Panc1 (cell line): ENCODE measurements around the gene RBM4. TPM values are rescaled to one million over a fixed set of nuclear protein-coding genes. Genes with fewer than 3 reads are reported as not detected.

Experiments
- ATAC-seq: fragments of 200-7000 bp; cut with Tn5 transposase; 2 replicates; pipeline ENCODE4 v1.9.1; 2020; ENCODE audit warnings: mild to moderate bottlenecking, moderate library complexity
- BruUV-seq: library from RNA; stranded (reverse); fragments of 400-500 nt; replicated peaks from 2 replicates; lab custom pipeline; 2021; lab: Mats Ljungman, UMichigan
- CTCF ChIA-PET: fragments of 300-600 bp; sonication (Branson Sonifier 250); formaldehyde crosslinking; loops from one replicate; lab custom pipeline; 2022; ENCODE audit warnings: antibody characterized with exemption; lab: Charles Lee
- POLR2A ChIA-PET: fragments of 300-600 bp; sonication (Branson Sonifier 250); formaldehyde crosslinking; loops from one replicate; lab custom pipeline; 2022; ENCODE audit warnings: antibody characterized with exemption; lab: Charles Lee
- DNase-seq: peaks from one replicate; pipeline ENCODE4 v3.0.0-alpha.2; 2010; ENCODE audit warnings: low read depth, low spot score
- H3K27ac ChIP-seq: 2 replicates; pipeline ENCODE4 v1.5.1; 2011; ENCODE audit warnings: mild to moderate bottlenecking, low read length, inconsistent platforms
- H3K27me3 ChIP-seq: fragments of 200-500 bp; sonication (Bioruptor generic); 2 replicates; pipeline ENCODE4 v1.6.0; 2014; ENCODE audit warnings: low read length, inconsistent platforms; ENCODE audit not compliant: control insufficient read depth, insufficient read depth
- H3K36me3 ChIP-seq: fragments of 200-500 bp; sonication (Bioruptor generic); 2 replicates; pipeline ENCODE4 v1.5.1; 2014; ENCODE audit warnings: inconsistent platforms, mild to moderate bottlenecking, low read length, moderate library complexity; ENCODE audit not compliant: control insufficient read depth, insufficient read depth
- H3K4me1 ChIP-seq: 2 replicates; pipeline ENCODE4 v1.5.1; 2011; ENCODE audit warnings: inconsistent platforms, mild to moderate bottlenecking, low read length, moderate library complexity; ENCODE audit not compliant: control insufficient read depth, insufficient read depth
- H3K4me3 ChIP-seq, 2 experiments: 2 replicates each; pipeline ENCODE4 v1.5.1; 2011 to 2012; ENCODE audit warnings: low read depth in 2 of 2, low read length in 2 of 2, mild to moderate bottlenecking in 2 of 2, inconsistent platforms in 1 of 2, moderate library complexity in 1 of 2
- H3K9me3 ChIP-seq: fragments of 200-500 bp; sonication (Bioruptor generic); 2 replicates; pipeline ENCODE4 v1.5.1; 2014; ENCODE audit warnings: low read depth, mild to moderate bottlenecking, inconsistent platforms, low read length, moderate library complexity; ENCODE audit not compliant: control insufficient read depth, insufficient read depth
- POLR2AphosphoS5 ChIP-seq: IDR thresholded peaks from 2 replicates; pipeline ENCODE4 v1.6.1; 2012; ENCODE audit warnings: mild to moderate bottlenecking, low read depth, low read length, moderate library complexity
- SIN3A ChIP-seq: IDR thresholded peaks from 2 replicates; pipeline ENCODE4 v1.6.1; 2012; ENCODE audit warnings: low read depth, mild to moderate bottlenecking, low read length, moderate library complexity, borderline replicate concordance; ENCODE audit not compliant: insufficient read depth
- TCF7L2 ChIP-seq: IDR thresholded peaks from 2 replicates; pipeline ENCODE4 v1.6.1; 2011; ENCODE audit warnings: mild to moderate bottlenecking, low read depth, low read length, inconsistent platforms
- in situ Hi-C: cut with HindIII; loops from 2 replicates; pipeline ENCODE4 v1.10.0; 2016; ENCODE audit warnings: low sequenced_read_pairs, low pct_unique_long_range_greater_than_20kb
- intact Hi-C: fragments of 100-400 bp; cut with micrococcal nuclease; formaldehyde crosslinking; loops from one replicate; pipeline ENCODE4 v1.10.0; 2022; ENCODE audit not compliant: unreplicated experiment
- total RNA-seq: library from RNA; stranded (reverse); gene quantifications from one replicate; pipeline ENCODE4 v1.2.1, GENCODE V29; 2021; ENCODE audit not compliant: unreplicated experiment
- TF ChIP-seq, protein P1 (sequence below): fragments of 450-650 bp; IDR thresholded peaks from 2 replicates; pipeline ENCODE4 v1.5.1; 2017; ENCODE audit warnings: mild to moderate bottlenecking
- TF ChIP-seq, protein P2 (sequence below), 2 experiments: IDR thresholded peaks; 2 replicates each; pipeline ENCODE4 v1.6.1; 2011 to 2012; ENCODE audit warnings: low read depth in 2 of 2, control low read depth in 1 of 2, low read length in 1 of 2, mild to moderate bottlenecking in 1 of 2, moderate library complexity in 1 of 2; ENCODE audit not compliant: insufficient read depth in 1 of 2

The RBM4 gene
- total RNA-seq, 1 experiment from 2014 or later = 195 TPM

DNA sequence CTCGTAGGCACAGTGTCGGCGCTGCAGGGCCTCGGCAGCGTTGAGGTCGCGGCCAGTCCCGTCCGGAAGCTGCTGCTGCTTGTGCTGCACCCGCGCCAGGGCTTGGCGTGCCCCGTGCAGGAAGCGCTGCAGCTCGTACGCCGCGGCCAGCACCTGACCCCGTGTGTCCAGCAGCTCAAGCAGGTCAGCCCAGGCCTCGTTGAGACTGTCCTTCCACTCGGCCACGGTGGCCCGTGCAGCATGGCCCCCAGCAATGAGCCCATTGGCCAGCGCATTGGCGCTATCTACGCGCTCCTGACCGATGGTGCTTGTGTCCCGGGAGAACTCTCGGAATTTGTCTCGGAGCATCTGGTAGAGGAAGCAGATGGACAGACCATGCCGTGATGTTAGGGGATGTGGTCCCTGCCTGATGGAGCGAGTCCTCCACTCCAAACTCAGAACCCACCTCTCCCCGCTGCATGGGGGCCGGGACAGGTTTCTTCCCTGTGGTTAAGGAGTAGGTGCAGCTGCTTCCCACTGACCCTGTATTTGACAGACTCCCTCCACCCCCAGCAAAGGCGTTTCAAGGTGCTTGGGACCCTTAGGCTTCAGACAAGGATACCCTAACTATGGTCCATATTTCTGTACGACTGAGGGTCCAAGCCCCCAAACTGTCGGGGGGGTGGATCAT lies 52.9 kb downstream of the RBM4 start:
- no peaks in the 10 kb centered on the region for H3K4me1 ChIP-seq
- DNase-seq = no peak
- H3K4me3 ChIP-seq = no peak overlapping the region
- no peak for ATAC-seq
- TF ChIP-seq POLR2AphosphoS5 (no peak), TCF7L2 (no peak), SIN3A (no peak)
- TF ChIP-seq, protein P1, sequence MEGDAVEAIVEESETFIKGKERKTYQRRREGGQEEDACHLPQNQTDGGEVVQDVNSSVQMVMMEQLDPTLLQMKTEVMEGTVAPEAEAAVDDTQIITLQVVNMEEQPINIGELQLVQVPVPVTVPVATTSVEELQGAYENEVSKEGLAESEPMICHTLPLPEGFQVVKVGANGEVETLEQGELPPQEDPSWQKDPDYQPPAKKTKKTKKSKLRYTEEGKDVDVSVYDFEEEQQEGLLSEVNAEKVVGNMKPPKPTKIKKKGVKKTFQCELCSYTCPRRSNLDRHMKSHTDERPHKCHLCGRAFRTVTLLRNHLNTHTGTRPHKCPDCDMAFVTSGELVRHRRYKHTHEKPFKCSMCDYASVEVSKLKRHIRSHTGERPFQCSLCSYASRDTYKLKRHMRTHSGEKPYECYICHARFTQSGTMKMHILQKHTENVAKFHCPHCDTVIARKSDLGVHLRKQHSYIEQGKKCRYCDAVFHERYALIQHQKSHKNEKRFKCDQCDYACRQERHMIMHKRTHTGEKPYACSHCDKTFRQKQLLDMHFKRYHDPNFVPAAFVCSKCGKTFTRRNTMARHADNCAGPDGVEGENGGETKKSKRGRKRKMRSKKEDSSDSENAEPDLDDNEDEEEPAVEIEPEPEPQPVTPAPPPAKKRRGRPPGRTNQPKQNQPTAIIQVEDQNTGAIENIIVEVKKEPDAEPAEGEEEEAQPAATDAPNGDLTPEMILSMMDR = no peak
- TF ChIP-seq, protein P2, sequence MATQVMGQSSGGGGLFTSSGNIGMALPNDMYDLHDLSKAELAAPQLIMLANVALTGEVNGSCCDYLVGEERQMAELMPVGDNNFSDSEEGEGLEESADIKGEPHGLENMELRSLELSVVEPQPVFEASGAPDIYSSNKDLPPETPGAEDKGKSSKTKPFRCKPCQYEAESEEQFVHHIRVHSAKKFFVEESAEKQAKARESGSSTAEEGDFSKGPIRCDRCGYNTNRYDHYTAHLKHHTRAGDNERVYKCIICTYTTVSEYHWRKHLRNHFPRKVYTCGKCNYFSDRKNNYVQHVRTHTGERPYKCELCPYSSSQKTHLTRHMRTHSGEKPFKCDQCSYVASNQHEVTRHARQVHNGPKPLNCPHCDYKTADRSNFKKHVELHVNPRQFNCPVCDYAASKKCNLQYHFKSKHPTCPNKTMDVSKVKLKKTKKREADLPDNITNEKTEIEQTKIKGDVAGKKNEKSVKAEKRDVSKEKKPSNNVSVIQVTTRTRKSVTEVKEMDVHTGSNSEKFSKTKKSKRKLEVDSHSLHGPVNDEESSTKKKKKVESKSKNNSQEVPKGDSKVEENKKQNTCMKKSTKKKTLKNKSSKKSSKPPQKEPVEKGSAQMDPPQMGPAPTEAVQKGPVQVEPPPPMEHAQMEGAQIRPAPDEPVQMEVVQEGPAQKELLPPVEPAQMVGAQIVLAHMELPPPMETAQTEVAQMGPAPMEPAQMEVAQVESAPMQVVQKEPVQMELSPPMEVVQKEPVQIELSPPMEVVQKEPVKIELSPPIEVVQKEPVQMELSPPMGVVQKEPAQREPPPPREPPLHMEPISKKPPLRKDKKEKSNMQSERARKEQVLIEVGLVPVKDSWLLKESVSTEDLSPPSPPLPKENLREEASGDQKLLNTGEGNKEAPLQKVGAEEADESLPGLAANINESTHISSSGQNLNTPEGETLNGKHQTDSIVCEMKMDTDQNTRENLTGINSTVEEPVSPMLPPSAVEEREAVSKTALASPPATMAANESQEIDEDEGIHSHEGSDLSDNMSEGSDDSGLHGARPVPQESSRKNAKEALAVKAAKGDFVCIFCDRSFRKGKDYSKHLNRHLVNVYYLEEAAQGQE (IDR thresholded peaks at IDR 0.05; ENCODE audit: insufficient read depth in 1 of 2, low read depth in 2 of 2, low read length in 1 of 2) = no peak
- no peaks in the 10 kb centered on the region for H3K36me3 ChIP-seq
- H3K9me3 ChIP-seq = no peaks in the 10 kb centered on the region
- H3K27ac ChIP-seq = no peak overlapping the region
- intact Hi-C loops = loop anchor here (10.0 kb wide), 1 partner anchor 53 kb away; a partner anchor contains a TSS
- ChIA-PET POLR2A (interaction anchor here (0.7 kb wide), 1 partner anchor 33 kb away, joined by 3 read pairs; no protein-coding TSS in a partner anchor), CTCF (interaction anchor here (0.6 kb wide), 2 partner anchors 14 to 225 kb away, joined by 4 to 5 read pairs; partner anchors contain the start of genes PELI3 and RBM4B)
- BruUV-seq = no TSS peak
- in situ Hi-C loops = no loop called here
- H3K27me3 ChIP-seq = no peaks in the 10 kb centered on the region

DNA sequence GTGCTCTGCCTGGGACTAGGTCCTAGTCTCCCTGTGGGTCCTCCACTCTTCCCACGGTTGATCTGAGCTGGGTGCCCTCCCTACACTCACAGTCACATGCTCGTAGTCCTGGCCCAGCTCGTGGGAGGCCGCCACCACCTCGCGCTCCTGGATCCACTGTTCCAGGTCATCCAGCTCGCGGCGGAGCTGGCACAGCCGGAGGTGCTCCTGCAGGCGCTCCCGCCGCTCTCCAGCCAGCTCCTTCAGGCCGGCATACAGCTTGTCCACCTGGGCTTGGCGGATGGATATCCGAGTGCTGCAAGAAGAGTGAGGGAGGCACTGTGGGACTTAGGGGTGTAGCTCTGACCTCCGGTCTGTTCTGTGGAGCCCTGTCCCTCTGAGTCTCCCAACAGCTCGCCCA lies 53.9 kb downstream of the RBM4 start:
- H3K36me3 ChIP-seq = no peaks in the 10 kb centered on the region
- H3K9me3 ChIP-seq = no peaks in the 10 kb centered on the region
- ChIA-PET CTCF (interaction anchor here (0.9 kb wide), 1 partner anchor 141 kb away, joined by 5 read pairs; no protein-coding TSS in a partner anchor), POLR2A (no interaction called here)
- no peak overlapping the region for H3K4me3 ChIP-seq
- H3K27ac ChIP-seq = no peak overlapping the region
- no peaks in the 10 kb centered on the region for H3K27me3 ChIP-seq
- in situ Hi-C loops (no loop called here), intact Hi-C loops (loop anchor here (10.0 kb wide), 1 partner anchor 52 kb away; a partner anchor contains a TSS)
- ATAC-seq (no peak), DNase-seq (no peak)
- TF ChIP-seq SIN3A (no peak), TCF7L2 (no peak), POLR2AphosphoS5 (no peak)
- TF ChIP-seq, protein P1 = no peak
- TF ChIP-seq, protein P2 (IDR thresholded peaks at IDR 0.05; ENCODE audit: insufficient read depth in 1 of 2, low read depth in 2 of 2, low read length in 1 of 2) = no peak
- no peaks in the 10 kb centered on the region for H3K4me1 ChIP-seq
- no TSS peak for BruUV-seq
